ENCODE measurements around the gene PLEKHG3. TPM values are rescaled to one million over a fixed set of nuclear protein-coding genes. Genes with fewer than 3 reads are reported as not detected.
"Not testable (repeated sequence)": the region's sequence is repeated elsewhere in the genome, so short reads cannot be mapped to it uniquely, and the experiment has no call there.

PLEKHG3 gene
- total RNA-seq, 1 donor from 2014 or later: 81.0 TPM

GRCh38 chr14:64688031-64688430 lies 16.2 kb upstream of the PLEKHG3 start:
- DNase-seq (ENCODE audit: low spot score, unreplicated experiment): no peak
- H3K9me3 Mint-ChIP-seq (ENCODE audit: low read depth): no peaks in the 10 kb centered on the region
- H3K4me3 Mint-ChIP-seq (ENCODE audit: low read depth): no peak overlapping the region
- H3K27me3 Mint-ChIP-seq: peaks cover 58% of the 10 kb centered on the region
- H3K27ac Mint-ChIP-seq: no peak overlapping the region
- TF ChIP-seq, protein P1, sequence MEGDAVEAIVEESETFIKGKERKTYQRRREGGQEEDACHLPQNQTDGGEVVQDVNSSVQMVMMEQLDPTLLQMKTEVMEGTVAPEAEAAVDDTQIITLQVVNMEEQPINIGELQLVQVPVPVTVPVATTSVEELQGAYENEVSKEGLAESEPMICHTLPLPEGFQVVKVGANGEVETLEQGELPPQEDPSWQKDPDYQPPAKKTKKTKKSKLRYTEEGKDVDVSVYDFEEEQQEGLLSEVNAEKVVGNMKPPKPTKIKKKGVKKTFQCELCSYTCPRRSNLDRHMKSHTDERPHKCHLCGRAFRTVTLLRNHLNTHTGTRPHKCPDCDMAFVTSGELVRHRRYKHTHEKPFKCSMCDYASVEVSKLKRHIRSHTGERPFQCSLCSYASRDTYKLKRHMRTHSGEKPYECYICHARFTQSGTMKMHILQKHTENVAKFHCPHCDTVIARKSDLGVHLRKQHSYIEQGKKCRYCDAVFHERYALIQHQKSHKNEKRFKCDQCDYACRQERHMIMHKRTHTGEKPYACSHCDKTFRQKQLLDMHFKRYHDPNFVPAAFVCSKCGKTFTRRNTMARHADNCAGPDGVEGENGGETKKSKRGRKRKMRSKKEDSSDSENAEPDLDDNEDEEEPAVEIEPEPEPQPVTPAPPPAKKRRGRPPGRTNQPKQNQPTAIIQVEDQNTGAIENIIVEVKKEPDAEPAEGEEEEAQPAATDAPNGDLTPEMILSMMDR (IDR thresholded peaks at IDR 0.05; ENCODE audit: unreplicated experiment): no peak
- peaks cover 15% of the 10 kb centered on the region for H3K4me1 Mint-ChIP-seq (ENCODE audit: low read depth)
- H3K36me3 Mint-ChIP-seq (ENCODE audit: insufficient read depth): no peaks in the 10 kb centered on the region

- peaks cover 62% of the 10 kb centered on the region for H3K27me3 Mint-ChIP-seq
- peaks cover 15% of the 10 kb centered on the region for H3K4me1 Mint-ChIP-seq (ENCODE audit: low read depth)
- DNase-seq (ENCODE audit: low spot score, unreplicated experiment): no peak
- H3K9me3 Mint-ChIP-seq (ENCODE audit: low read depth): no peaks in the 10 kb centered on the region
- TF ChIP-seq, protein P1 (IDR thresholded peaks at IDR 0.05; ENCODE audit: unreplicated experiment): no peak
- H3K36me3 Mint-ChIP-seq (ENCODE audit: insufficient read depth): no peaks in the 10 kb centered on the region
- H3K4me3 Mint-ChIP-seq (ENCODE audit: low read depth): no peak overlapping the region
- H3K27ac Mint-ChIP-seq: no peak overlapping the region
Observed at GRCh38 chr14:64688811-64689281, 15.4 kb upstream of the PLEKHG3 start.

DNA sequence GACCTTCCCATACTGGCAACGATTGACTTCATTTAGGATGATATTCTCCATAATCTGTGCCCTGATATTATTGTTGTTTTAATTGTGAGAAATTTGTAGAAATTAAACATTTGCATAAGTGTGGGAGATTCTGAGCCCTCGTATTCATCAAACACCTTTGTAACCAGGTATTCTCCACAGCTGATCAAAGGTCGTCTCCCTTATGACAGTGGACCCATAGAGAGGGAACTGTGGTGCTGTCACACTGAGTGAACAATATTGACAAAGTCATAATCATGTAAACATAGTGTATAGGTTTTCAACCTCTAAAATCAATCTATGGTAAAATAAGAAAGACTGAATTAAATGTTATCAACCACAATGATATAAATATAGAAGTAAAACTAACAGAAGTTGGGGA lies 14.9 kb upstream of the PLEKHG3 start:
- peaks cover 15% of the 10 kb centered on the region for H3K4me1 Mint-ChIP-seq (ENCODE audit: low read depth)
- TF ChIP-seq, protein P1 (IDR thresholded peaks at IDR 0.05; ENCODE audit: unreplicated experiment): no peak
- H3K27me3 Mint-ChIP-seq: peaks cover 62% of the 10 kb centered on the region
- H3K4me3 Mint-ChIP-seq (ENCODE audit: low read depth): no peak overlapping the region
- no peaks in the 10 kb centered on the region for H3K9me3 Mint-ChIP-seq (ENCODE audit: low read depth)
- no peaks in the 10 kb centered on the region for H3K36me3 Mint-ChIP-seq (ENCODE audit: insufficient read depth)
- no peak for DNase-seq (ENCODE audit: low spot score, unreplicated experiment)
- H3K27ac Mint-ChIP-seq: no peak overlapping the region

DNA sequence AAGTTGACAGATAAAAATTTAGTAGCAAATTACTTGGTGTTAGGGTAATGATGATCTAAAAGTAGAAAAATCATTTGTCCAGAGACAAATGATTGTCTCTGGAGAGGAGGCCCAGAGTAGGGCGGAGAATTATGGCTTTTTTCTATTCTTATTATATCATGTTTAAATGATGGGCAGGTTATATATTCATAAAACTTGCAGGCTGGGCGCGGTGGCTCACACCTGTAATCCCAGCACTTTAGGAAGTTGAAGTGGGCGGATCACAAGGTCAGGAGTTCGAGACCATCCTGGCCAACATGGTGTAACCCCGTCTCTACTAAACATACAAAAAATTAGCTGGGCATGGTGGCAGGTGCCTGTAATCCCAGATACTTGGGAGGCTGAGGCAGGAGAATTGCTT lies 13.6 kb upstream of the PLEKHG3 start:
- H3K27ac Mint-ChIP-seq; DNase-seq (ENCODE audit: low spot score, unreplicated experiment); H3K4me3 Mint-ChIP-seq (ENCODE audit: low read depth); H3K36me3 Mint-ChIP-seq (ENCODE audit: insufficient read depth); H3K9me3 Mint-ChIP-seq (ENCODE audit: low read depth): not testable (repeated sequence)
- Mint-ChIP-seq H3K4me1 (ENCODE audit: low read depth) (peaks cover 15% of the 10 kb centered on the region), H3K27me3 (peaks cover 64% of the 10 kb centered on the region)

DNA sequence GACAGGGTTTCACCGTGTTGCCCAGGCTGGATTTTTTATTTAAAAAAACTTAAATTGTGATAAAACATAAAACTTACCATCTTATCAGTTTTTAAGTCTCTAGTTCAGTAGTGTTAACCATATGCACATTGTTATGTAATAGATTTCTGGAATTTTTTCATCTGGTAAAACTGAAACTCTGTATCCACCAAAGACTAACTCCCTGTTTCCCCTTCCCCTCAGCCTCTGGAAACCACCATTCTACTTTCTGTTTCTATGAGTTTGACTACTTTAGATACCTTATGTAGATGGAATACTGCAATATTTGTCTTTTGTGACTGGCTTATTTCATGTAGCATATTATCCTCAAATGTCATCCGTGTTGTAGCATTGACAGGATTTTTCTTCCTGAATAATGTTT lies 12.8 kb upstream of the PLEKHG3 start:
- no peak overlapping the region for H3K4me3 Mint-ChIP-seq (ENCODE audit: low read depth)
- TF ChIP-seq, protein P1 (IDR thresholded peaks at IDR 0.05; ENCODE audit: unreplicated experiment): no peak
- no peak for DNase-seq (ENCODE audit: low spot score, unreplicated experiment)
- peaks cover 67% of the 10 kb centered on the region for H3K27me3 Mint-ChIP-seq
- H3K4me1 Mint-ChIP-seq (ENCODE audit: low read depth): peaks cover 15% of the 10 kb centered on the region
- no peaks in the 10 kb centered on the region for H3K9me3 Mint-ChIP-seq (ENCODE audit: low read depth)
- no peak overlapping the region for H3K27ac Mint-ChIP-seq
- H3K36me3 Mint-ChIP-seq (ENCODE audit: insufficient read depth): no peaks in the 10 kb centered on the region

GRCh38 chr14:64692189-64692985 lies 11.8 kb upstream of the PLEKHG3 start:
- Mint-ChIP-seq H3K4me3 (ENCODE audit: low read depth) (no peak overlapping the region), H3K27me3 (peaks cover 69% of the 10 kb centered on the region), H3K9me3 (ENCODE audit: low read depth) (no peaks in the 10 kb centered on the region), H3K4me1 (ENCODE audit: low read depth) (peaks cover 17% of the 10 kb centered on the region), H3K36me3 (ENCODE audit: insufficient read depth) (no peaks in the 10 kb centered on the region), H3K27ac (no peak overlapping the region)
- TF ChIP-seq, protein P1 (IDR thresholded peaks at IDR 0.05; ENCODE audit: unreplicated experiment): no peak
- DNase-seq (ENCODE audit: low spot score, unreplicated experiment): no peak
